HEK293 (cell line): ENCODE data around the gene LILRA5.
"Not testable (repeated sequence)": the region's sequence is repeated elsewhere in the genome, so short reads cannot be mapped to it uniquely, and the experiment has no call there.

ENCODE experiments used
- CTCF ChIA-PET: fragments of 350-600 bp; formaldehyde crosslinking; extraction: SDS; loops from one replicate; lab custom pipeline; 2021; ENCODE audit warnings: antibody characterized with exemption; lab: Yijun Ruan, JAX
- POLR2A ChIA-PET: fragments of 300-600 bp; formaldehyde crosslinking; extraction: SDS; loops from one replicate; lab custom pipeline; 2020; ENCODE audit warnings: antibody characterized with exemption, inconsistent platforms; lab: Yijun Ruan, JAX
- H3K27ac ChIP-seq: fragments of 200-500 bp; sonication (Bioruptor generic); 2 replicates; pipeline ENCODE4 v1.5.1; 2014; ENCODE audit warnings: low read depth, low read length, control low read depth, inconsistent platforms; ENCODE audit errors: extremely low read depth
- H3K36me3 ChIP-seq, 2 experiments: fragments of 200-500 bp in 1 of 2; sonication (Bioruptor generic) in 1 of 2; 1 replicate in 1 of 2; 2 replicates in 1 of 2; pipeline ENCODE4 v1.5.1; 2014 to 2017; ENCODE audit warnings: inconsistent platforms in 2 of 2, low read length in 2 of 2; ENCODE audit not compliant: control insufficient read depth in 2 of 2, insufficient read depth in 1 of 2
- H3K4me1 ChIP-seq: fragments of 200-500 bp; sonication (Bioruptor generic); 2 replicates; pipeline ENCODE4 v1.5.1; 2014; ENCODE audit warnings: mild to moderate bottlenecking, low read length, inconsistent platforms; ENCODE audit not compliant: control insufficient read depth, insufficient read depth
- H3K4me3 ChIP-seq: 2 replicates; pipeline ENCODE4 v1.5.1; 2011; ENCODE audit warnings: low read depth, mild to moderate bottlenecking, control low read depth, low read length, moderate library complexity
- H3K9me3 ChIP-seq: fragments of 200-500 bp; sonication (Bioruptor generic); 2 replicates; pipeline ENCODE4 v1.5.1; 2014; ENCODE audit warnings: low read depth, low read length, inconsistent platforms; ENCODE audit not compliant: control insufficient read depth, insufficient read depth
- GLIS2 ChIP-seq: fragments of 450-650 bp; formaldehyde crosslinking; IDR thresholded peaks from 2 replicates; pipeline ENCODE4 v1.5.1; 2016; ENCODE audit warnings: missing biosample characterization, missing genetic modification characterization
- KLF16 ChIP-seq: fragments of 450-650 bp; formaldehyde crosslinking; IDR thresholded peaks from 2 replicates; pipeline ENCODE4 v1.5.1; 2017; ENCODE audit warnings: missing biosample characterization, missing genetic modification characterization
- MEIS1 ChIP-seq: sonication (generic); formaldehyde crosslinking; IDR thresholded peaks from 2 replicates; pipeline ENCODE4 v1.8.1; 2022; ENCODE audit warnings: missing genetic modification reagents, mild to moderate bottlenecking, borderline replicate concordance
- OVOL3 ChIP-seq: fragments of 450-650 bp; formaldehyde crosslinking; IDR thresholded peaks from 2 replicates; pipeline ENCODE4 v1.5.1; 2016; ENCODE audit warnings: missing biosample characterization, missing genetic modification characterization
- RBAK ChIP-seq: fragments of 450-650 bp; formaldehyde crosslinking; IDR thresholded peaks from 2 replicates; pipeline ENCODE4 v1.5.1; 2016; ENCODE audit warnings: missing biosample characterization, missing genetic modification characterization
- ZBTB8A ChIP-seq: fragments of 450-650 bp; formaldehyde crosslinking; IDR thresholded peaks from 2 replicates; pipeline ENCODE4 v1.5.1; 2016; ENCODE audit warnings: missing biosample characterization, missing genetic modification characterization
- ZFHX2 ChIP-seq: fragments of 450-650 bp; formaldehyde crosslinking; conservative IDR thresholded peaks from 2 replicates; pipeline ENCODE4 v1.5.1; 2016; ENCODE audit warnings: missing biosample characterization, missing genetic modification characterization
- ZNF155 ChIP-seq: fragments of 450-650 bp; formaldehyde crosslinking; IDR thresholded peaks from 2 replicates; pipeline ENCODE4 v1.5.1; 2016; ENCODE audit warnings: missing biosample characterization, missing genetic modification characterization
- ZNF202 ChIP-seq: fragments of 450-650 bp; formaldehyde crosslinking; IDR thresholded peaks from 2 replicates; pipeline ENCODE4 v1.5.1; 2016; ENCODE audit warnings: missing biosample characterization, missing genetic modification characterization, borderline replicate concordance
- ZNF211 ChIP-seq: fragments of 450-650 bp; formaldehyde crosslinking; IDR thresholded peaks from 2 replicates; pipeline ENCODE4 v1.5.1; 2016; ENCODE audit warnings: low read depth, missing biosample characterization, missing genetic modification characterization
- ZNF324 ChIP-seq: fragments of 450-650 bp; formaldehyde crosslinking; IDR thresholded peaks from 2 replicates; pipeline ENCODE4 v1.5.1; 2016; ENCODE audit warnings: missing biosample characterization, missing genetic modification characterization
- ZNF473 ChIP-seq: fragments of 450-650 bp; formaldehyde crosslinking; IDR thresholded peaks from 2 replicates; pipeline ENCODE4 v1.5.1; 2017; ENCODE audit warnings: missing biosample characterization, missing genetic modification characterization
- ZNF548 ChIP-seq: fragments of 450-650 bp; formaldehyde crosslinking; IDR thresholded peaks from 2 replicates; pipeline ENCODE4 v1.5.1; 2016; ENCODE audit warnings: missing biosample characterization, missing genetic modification characterization
- ZNF600 ChIP-seq: fragments of 450-650 bp; formaldehyde crosslinking; IDR thresholded peaks from 2 replicates; pipeline ENCODE4 v1.5.1; 2016; ENCODE audit warnings: missing biosample characterization, missing genetic modification characterization
- ZNF664 ChIP-seq: fragments of 450-650 bp; formaldehyde crosslinking; IDR thresholded peaks from 2 replicates; pipeline ENCODE4 v1.5.1; 2016; ENCODE audit warnings: missing biosample characterization, missing genetic modification characterization
- ZNF785 ChIP-seq: fragments of 450-650 bp; formaldehyde crosslinking; IDR thresholded peaks from 2 replicates; pipeline ENCODE4 v1.5.1; 2016; ENCODE audit warnings: missing biosample characterization, missing genetic modification characterization
- ZNF792 ChIP-seq: fragments of 450-650 bp; formaldehyde crosslinking; IDR thresholded peaks from 2 replicates; pipeline ENCODE4 v1.5.1; 2016; ENCODE audit warnings: missing biosample characterization, missing genetic modification characterization
- TF ChIP-seq, protein P1 (sequence below): fragments of 450-650 bp; formaldehyde crosslinking; IDR thresholded peaks from 2 replicates; pipeline ENCODE4 v1.5.0; 2017; ENCODE audit warnings: missing biosample characterization, missing genetic modification characterization, borderline replicate concordance
- TF ChIP-seq, protein P2 (sequence below): fragments of 450-650 bp; formaldehyde crosslinking; IDR thresholded peaks from 2 replicates; pipeline ENCODE4 v1.5.1; 2016; ENCODE audit warnings: missing biosample characterization, missing genetic modification characterization, low read depth
- TF ChIP-seq, protein P3 (sequence below): fragments of 450-650 bp; formaldehyde crosslinking; IDR thresholded peaks from 2 replicates; pipeline ENCODE4 v1.5.1; 2016; ENCODE audit warnings: missing biosample characterization, missing genetic modification characterization, low read depth
- TF ChIP-seq, protein P4 (sequence below): fragments of 450-650 bp; formaldehyde crosslinking; IDR thresholded peaks from 2 replicates; pipeline ENCODE4 v1.5.1; 2016; ENCODE audit warnings: missing biosample characterization, missing genetic modification characterization

LILRA5 gene

DNA sequence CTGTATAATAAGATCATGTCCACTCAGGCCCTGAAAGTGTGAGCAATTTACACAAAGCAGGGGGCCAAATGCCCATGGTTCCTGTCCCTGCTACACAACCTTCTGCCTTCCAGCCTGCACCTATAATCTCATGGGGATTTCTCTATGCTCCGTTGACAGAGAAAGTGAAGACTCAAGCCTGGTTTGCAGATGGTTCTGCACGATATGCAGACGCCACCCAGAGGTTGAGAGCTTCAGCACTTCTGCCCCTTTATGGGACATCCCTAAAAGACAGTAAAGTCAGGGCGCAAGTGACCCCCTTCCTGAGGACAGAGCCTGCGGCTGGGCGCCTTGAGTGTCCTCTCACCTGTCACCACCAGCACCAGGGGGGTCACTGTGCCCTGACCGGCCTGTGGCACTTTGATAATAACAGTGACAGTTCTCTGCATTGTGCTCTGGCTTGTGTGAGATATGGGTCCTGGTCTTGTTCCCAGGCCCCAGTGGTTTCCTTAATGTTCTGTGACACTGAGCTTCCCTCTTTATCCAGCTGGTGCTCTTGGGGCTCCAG is 15.1 kb downstream of the LILRA5 start (continued):
- TF ChIP-seq MEIS1 (no peak), ZNF600 (no peak)

DNA sequence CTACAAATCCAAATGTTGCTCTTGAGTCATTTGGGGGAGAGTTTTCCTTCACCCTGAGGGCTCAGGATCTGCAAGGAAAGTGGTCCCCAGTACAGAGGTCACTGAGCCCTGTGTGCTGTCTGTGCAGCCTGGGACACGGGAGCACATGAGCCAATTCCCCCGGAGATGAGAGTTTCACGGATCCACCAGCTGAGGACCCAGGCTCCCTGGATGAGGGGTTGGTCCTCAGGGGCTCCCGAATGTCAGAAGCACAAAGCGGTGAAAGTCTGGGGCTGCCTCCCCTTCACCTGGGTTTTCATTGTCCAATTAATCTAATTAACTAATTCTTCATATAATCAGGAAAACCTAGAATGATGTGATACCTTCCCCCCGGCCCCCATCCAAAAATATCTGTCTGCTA is 18.4 kb downstream of the LILRA5 start:
- no peaks in the 10 kb centered on the region for H3K4me1 ChIP-seq
- TF ChIP-seq ZNF548 (no peak), ZBTB8A (tag by site-specific recombination) (no peak), ZNF324 (tag by site-specific recombination) (no peak), ZNF211 (tag by site-specific recombination) (no peak), ZNF155 (tag by site-specific recombination) (no peak), GLIS2 (tag by site-specific recombination) (no peak), ZNF792 (tag by site-specific recombination) (no peak), KLF16 (tag by site-specific recombination) (no peak), ZNF785 (no peak), RBAK (tag by site-specific recombination) (no peak), ZFHX2 (tag by site-specific recombination) (no peak)
- TF ChIP-seq, protein P1, sequence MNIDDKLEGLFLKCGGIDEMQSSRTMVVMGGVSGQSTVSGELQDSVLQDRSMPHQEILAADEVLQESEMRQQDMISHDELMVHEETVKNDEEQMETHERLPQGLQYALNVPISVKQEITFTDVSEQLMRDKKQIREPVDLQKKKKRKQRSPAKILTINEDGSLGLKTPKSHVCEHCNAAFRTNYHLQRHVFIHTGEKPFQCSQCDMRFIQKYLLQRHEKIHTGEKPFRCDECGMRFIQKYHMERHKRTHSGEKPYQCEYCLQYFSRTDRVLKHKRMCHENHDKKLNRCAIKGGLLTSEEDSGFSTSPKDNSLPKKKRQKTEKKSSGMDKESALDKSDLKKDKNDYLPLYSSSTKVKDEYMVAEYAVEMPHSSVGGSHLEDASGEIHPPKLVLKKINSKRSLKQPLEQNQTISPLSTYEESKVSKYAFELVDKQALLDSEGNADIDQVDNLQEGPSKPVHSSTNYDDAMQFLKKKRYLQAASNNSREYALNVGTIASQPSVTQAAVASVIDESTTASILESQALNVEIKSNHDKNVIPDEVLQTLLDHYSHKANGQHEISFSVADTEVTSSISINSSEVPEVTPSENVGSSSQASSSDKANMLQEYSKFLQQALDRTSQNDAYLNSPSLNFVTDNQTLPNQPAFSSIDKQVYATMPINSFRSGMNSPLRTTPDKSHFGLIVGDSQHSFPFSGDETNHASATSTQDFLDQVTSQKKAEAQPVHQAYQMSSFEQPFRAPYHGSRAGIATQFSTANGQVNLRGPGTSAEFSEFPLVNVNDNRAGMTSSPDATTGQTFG (tag by site-specific recombination), result no peak
- TF ChIP-seq, protein P2, sequence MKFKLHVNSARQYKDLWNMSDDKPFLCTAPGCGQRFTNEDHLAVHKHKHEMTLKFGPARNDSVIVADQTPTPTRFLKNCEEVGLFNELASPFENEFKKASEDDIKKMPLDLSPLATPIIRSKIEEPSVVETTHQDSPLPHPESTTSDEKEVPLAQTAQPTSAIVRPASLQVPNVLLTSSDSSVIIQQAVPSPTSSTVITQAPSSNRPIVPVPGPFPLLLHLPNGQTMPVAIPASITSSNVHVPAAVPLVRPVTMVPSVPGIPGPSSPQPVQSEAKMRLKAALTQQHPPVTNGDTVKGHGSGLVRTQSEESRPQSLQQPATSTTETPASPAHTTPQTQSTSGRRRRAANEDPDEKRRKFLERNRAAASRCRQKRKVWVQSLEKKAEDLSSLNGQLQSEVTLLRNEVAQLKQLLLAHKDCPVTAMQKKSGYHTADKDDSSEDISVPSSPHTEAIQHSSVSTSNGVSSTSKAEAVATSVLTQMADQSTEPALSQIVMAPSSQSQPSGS (tag by site-specific recombination), result no peak
- TF ChIP-seq, all 188 proteins: peak for 0
- POLR2A ChIA-PET, result no interaction called here
- CTCF ChIA-PET, result interaction anchor here (0.7 kb wide), 1 partner anchor 510 kb away, joined by 5 read pairs; no protein-coding TSS in a partner anchor
- H3K9me3 ChIP-seq, result no peaks in the 10 kb centered on the region
- no peak overlapping the region for H3K4me3 ChIP-seq
- no peak overlapping the region for H3K27ac ChIP-seq
- H3K36me3 ChIP-seq, result no peaks in the 10 kb centered on the region

DNA sequence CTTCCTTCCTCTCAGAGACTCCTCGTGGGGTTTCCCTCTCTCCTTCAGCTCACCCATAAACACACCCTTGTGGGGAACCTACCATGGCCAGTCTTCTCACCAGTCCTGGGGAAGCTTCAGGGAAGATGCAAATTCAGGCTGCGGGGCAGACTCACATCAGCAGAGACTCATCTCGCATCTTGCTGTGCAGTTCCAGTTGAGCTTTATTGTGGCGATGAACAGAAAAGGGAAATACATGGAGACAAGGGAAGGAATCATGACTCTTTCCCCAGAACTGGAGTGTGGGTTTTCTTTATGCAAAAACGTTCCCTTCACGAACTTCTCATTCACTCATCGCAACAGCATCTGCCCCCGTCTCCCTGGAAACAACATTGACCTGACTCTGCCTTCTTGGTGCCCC is 23.8 kb downstream of the LILRA5 start:
- H3K4me1 ChIP-seq, CTCF ChIA-PET, POLR2A ChIA-PET: not testable (repeated sequence)

DNA sequence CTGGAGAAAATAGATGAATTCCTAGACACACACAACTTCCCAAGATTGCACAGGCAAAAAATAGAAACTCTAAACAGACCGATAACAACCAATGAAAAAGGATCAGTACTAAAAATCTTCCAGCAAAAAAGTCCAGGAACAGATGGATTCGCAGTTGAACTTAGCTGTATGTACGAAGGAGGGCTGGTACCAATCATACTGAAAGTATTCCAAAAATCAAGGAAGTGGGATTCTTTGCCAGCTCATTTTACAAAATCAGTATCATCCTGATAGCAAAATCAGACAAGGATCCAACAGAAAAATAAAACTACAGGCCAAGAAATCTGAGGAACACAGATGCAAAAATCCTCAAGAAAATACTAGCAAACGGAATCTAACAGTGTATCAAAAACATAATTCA is 25.5 kb downstream of the LILRA5 start:
- Histone ChIP-seq H3K4me3 (no peak overlapping the region), H3K4me1 (no peaks in the 10 kb centered on the region), H3K9me3 (no peaks in the 10 kb centered on the region), H3K27ac (no peak overlapping the region), H3K36me3 (no peaks in the 10 kb centered on the region)
- ChIA-PET CTCF (interaction anchor here (0.7 to 2.1 kb wide), 2 partner anchors 21 to 458 kb away, joined by 3 to 6 read pairs; no protein-coding TSS in a partner anchor), POLR2A (no interaction called here)
- TF ChIP-seq ZNF548 (no peak), ZNF664 (tag by site-specific recombination) (no peak), ZNF473 (tag by site-specific recombination) (no peak), OVOL3 (tag by site-specific recombination) (no peak), MEIS1 (no peak), ZNF202 (no peak)
- TF ChIP-seq, protein P3, sequence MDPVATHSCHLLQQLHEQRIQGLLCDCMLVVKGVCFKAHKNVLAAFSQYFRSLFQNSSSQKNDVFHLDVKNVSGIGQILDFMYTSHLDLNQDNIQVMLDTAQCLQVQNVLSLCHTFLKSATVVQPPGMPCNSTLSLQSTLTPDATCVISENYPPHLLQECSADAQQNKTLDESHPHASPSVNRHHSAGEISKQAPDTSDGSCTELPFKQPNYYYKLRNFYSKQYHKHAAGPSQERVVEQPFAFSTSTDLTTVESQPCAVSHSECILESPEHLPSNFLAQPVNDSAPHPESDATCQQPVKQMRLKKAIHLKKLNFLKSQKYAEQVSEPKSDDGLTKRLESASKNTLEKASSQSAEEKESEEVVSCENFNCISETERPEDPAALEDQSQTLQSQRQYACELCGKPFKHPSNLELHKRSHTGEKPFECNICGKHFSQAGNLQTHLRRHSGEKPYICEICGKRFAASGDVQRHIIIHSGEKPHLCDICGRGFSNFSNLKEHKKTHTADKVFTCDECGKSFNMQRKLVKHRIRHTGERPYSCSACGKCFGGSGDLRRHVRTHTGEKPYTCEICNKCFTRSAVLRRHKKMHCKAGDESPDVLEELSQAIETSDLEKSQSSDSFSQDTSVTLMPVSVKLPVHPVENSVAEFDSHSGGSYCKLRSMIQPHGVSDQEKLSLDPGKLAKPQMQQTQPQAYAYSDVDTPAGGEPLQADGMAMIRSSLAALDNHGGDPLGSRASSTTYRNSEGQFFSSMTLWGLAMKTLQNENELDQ, result no peak
- TF ChIP-seq, protein P4, sequence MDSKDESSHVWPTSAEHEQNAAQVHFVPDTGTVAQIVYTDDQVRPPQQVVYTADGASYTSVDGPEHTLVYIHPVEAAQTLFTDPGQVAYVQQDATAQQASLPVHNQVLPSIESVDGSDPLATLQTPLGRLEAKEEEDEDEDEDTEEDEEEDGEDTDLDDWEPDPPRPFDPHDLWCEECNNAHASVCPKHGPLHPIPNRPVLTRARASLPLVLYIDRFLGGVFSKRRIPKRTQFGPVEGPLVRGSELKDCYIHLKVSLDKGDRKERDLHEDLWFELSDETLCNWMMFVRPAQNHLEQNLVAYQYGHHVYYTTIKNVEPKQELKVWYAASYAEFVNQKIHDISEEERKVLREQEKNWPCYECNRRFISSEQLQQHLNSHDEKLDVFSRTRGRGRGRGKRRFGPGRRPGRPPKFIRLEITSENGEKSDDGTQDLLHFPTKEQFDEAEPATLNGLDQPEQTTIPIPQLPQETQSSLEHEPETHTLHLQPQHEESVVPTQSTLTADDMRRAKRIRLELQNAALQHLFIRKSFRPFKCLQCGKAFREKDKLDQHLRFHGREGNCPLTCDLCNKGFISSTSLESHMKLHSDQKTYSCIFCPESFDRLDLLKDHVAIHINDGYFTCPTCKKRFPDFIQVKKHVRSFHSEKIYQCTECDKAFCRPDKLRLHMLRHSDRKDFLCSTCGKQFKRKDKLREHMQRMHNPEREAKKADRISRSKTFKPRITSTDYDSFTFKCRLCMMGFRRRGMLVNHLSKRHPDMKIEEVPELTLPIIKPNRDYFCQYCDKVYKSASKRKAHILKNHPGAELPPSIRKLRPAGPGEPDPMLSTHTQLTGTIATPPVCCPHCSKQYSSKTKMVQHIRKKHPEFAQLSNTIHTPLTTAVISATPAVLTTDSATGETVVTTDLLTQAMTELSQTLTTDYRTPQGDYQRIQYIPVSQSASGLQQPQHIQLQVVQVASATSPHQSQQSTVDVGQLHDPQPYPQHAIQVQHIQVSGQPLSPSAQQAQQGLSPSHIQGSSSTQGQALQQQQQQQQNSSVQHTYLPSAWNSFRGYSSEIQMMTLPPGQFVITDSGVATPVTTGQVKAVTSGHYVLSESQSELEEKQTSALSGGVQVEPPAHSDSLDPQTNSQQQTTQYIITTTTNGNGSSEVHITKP (tag by site-specific recombination), result no peak

More for the DNA sequence above, 23.8 kb downstream of the LILRA5 start:
- H3K9me3 ChIP-seq, H3K4me3 ChIP-seq, H3K36me3 ChIP-seq, H3K27ac ChIP-seq: not testable (repeated sequence)
